Mesothelial cell of epicardium (in vitro differentiated cells): ENCODE data around the gene ZNF791. TPM values are rescaled to one million over a fixed set of nuclear protein-coding genes. Genes with fewer than 3 reads are reported as not detected.

Experiments
- DNase-seq, 2 experiments: peaks; one replicate each; pipeline ENCODE4 v3.0.0; 2021; ENCODE audit warnings: low spot score in 2 of 2; ENCODE audit not compliant: unreplicated experiment in 2 of 2
- H3K27ac Mint-ChIP-seq: 2 replicates; pipeline ENCODE4 v1.8.0; 2021; ENCODE audit warnings: mixed read lengths
- H3K27me3 Mint-ChIP-seq: 2 replicates; pipeline ENCODE4 v1.8.0; 2021; ENCODE audit warnings: low read depth, mixed read lengths
- H3K36me3 Mint-ChIP-seq: 2 replicates; pipeline ENCODE4 v1.8.0; 2021; ENCODE audit warnings: mixed read lengths
- H3K4me1 Mint-ChIP-seq: 2 replicates; pipeline ENCODE4 v1.8.0; 2021; ENCODE audit warnings: mixed read lengths
- H3K4me3 Mint-ChIP-seq: 2 replicates; pipeline ENCODE4 v1.8.0; 2021; ENCODE audit warnings: mild to moderate bottlenecking, moderate library complexity, mixed read lengths
- H3K9me3 Mint-ChIP-seq: 2 replicates; pipeline ENCODE4 v1.8.0; 2021; ENCODE audit warnings: mixed read lengths
- total RNA-seq: library from RNA; stranded (reverse); gene quantifications from 3 replicates; pipeline ENCODE4 v1.2.1, GENCODE V29; 2021
- TF ChIP-seq, protein P1 (sequence below): fragments of 200-600 bp; sonication (generic); IDR thresholded peaks from one replicate; pipeline ENCODE4 v1.5.0; 2021; ENCODE audit warnings: antibody characterized with exemption; ENCODE audit not compliant: unreplicated experiment

The ZNF791 gene
- total RNA-seq, 1 donor from 2014 or later = 27.0 TPM

DNA sequence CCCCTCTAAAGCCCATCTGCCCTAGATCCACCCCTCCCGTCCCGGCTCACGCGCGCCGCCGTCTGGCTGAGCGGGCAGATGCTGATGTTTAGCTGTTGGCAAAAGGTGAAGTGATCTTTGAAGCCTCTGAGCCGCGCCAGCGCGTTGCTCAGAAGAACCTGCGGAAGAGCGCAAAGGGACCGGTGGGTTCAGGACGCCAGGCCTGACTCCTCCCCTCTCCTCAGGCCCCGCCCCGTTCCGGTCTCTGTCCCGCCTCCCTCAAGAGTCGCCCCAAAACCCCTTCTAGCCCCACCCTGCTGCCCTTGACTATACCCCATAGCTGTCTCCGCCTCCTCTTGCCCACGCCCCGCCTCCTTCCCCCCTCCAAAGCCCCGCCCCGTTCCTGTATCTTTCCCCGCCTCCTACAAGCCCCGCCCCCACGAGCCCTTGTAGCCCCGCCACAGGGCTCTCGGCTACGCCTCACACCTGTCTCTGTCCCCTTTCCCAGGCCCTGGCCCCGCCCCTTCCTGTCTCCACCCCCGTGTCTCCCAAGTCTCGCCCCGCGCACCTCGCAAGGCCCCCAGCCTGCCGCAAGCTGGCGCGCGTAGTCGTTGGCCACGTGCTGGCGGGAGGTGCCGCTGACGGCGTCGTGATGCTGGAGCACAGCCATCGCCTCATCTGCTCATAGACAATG, 46.3 kb downstream of the ZNF791 start:
- H3K36me3 Mint-ChIP-seq = peaks cover 32% of the 10 kb centered on the region
- H3K4me1 Mint-ChIP-seq = no peaks in the 10 kb centered on the region
- no peaks in the 10 kb centered on the region for H3K27me3 Mint-ChIP-seq
- peak overlapping the region; percentile 39 for H3K27ac Mint-ChIP-seq
- no peak for DNase-seq
- no peak overlapping the region for H3K4me3 Mint-ChIP-seq
- no peaks in the 10 kb centered on the region for H3K9me3 Mint-ChIP-seq
- TF ChIP-seq, protein P1, sequence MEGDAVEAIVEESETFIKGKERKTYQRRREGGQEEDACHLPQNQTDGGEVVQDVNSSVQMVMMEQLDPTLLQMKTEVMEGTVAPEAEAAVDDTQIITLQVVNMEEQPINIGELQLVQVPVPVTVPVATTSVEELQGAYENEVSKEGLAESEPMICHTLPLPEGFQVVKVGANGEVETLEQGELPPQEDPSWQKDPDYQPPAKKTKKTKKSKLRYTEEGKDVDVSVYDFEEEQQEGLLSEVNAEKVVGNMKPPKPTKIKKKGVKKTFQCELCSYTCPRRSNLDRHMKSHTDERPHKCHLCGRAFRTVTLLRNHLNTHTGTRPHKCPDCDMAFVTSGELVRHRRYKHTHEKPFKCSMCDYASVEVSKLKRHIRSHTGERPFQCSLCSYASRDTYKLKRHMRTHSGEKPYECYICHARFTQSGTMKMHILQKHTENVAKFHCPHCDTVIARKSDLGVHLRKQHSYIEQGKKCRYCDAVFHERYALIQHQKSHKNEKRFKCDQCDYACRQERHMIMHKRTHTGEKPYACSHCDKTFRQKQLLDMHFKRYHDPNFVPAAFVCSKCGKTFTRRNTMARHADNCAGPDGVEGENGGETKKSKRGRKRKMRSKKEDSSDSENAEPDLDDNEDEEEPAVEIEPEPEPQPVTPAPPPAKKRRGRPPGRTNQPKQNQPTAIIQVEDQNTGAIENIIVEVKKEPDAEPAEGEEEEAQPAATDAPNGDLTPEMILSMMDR = no peak

DNA sequence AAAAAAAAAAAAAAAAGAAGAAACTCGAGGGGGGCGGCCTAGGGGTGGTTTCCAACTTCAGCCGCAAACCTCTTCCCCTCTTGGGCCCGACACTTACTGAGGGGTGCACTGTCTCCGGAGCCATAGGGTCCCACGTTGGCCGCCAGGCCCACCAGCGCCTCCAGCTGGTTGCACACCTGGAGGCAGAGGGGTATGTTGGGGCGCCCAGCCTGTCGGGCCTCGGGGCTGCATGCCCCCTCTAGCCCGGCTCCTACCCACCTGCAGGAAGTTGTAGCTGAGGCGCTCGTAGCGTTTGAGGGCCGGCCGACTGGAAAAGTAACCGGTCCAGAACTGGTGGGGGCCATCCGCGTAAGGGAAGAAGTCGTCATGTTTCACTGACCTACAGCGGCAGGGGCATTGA, 47.2 kb downstream of the ZNF791 start:
- DNase-seq = no peak
- no peak overlapping the region for H3K4me3 Mint-ChIP-seq
- no peaks in the 10 kb centered on the region for H3K27me3 Mint-ChIP-seq
- no peak overlapping the region for H3K27ac Mint-ChIP-seq
- H3K4me1 Mint-ChIP-seq = no peaks in the 10 kb centered on the region
- H3K36me3 Mint-ChIP-seq = peaks cover 33% of the 10 kb centered on the region
- TF ChIP-seq, protein P1 = no peak
- no peaks in the 10 kb centered on the region for H3K9me3 Mint-ChIP-seq

DNA sequence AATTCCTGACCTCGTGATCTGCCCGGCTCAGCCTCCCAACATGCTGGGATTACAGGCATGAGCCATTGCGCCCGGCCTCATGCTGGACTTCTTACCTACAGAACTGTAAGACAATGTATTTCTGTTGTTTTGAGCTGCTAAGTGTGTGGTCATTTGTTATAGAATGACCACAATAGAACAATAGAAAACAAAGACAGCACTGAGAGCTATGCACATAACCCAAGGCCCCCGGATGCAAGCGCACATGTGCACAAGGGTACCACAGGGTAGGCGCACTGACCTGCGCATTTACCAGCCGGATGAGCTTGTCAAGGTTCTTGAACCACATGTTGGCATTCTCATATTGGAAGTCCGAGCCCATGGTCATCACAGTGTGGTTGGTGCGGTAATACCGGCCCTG, 50.3 kb downstream of the ZNF791 start:
- TF ChIP-seq, protein P1 = no peak
- Mint-ChIP-seq H3K4me1 (peaks cover 4% of the 10 kb centered on the region), H3K4me3 (no peak overlapping the region), H3K36me3 (peaks cover 24% of the 10 kb centered on the region), H3K27me3 (no peaks in the 10 kb centered on the region), H3K27ac (no peak overlapping the region), H3K9me3 (no peaks in the 10 kb centered on the region)
- DNase-seq = no peak

DNA sequence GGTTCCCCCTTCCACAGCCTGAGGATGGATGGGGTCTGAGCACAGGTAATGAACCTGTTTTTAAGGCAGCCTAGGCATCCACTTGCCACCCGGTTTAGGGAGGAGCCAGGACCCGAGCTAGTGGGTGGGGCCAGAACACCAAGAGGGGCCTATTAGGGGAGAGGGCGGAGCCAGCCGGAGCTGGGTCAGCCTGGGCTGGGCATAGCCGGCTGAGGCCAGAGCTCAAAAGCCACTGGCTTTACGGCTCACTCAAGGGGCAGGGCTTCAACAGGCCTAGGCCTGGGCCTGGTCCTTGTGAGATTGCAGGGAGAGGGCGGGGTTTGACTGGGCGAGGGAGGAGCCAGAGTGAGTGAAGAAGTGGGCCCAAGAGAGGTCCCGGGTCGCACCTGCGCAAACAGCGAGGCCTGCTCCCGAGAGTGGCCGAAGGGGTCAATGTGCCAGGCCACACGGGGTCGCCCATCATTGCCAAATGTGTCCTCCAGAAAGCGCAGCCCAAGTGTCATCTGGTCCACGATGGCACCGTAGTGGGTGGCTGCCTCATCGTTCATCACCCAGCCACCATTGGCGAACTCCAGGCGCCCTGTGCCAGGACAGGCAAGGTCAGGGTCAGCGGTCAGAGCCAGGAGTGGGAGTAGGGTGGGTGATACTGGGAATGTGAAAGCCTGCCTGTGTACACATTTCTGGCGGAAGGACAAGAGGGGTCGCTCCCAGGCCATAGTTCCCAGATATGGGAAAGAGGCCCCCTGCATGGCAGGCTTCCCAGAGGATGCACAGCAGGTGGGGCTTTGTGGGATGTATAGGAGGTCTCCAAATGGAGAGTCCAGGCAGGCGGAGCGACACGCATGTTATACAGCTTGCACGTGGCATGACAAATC, 53.9 kb downstream of the ZNF791 start:
- Mint-ChIP-seq H3K4me3 (peak overlapping the region; percentile 99), H3K36me3 (peaks cover 9% of the 10 kb centered on the region), H3K27me3 (no peaks in the 10 kb centered on the region), H3K9me3 (no peaks in the 10 kb centered on the region), H3K27ac (no peak overlapping the region), H3K4me1 (peaks cover 32% of the 10 kb centered on the region)
- TF ChIP-seq, protein P1 = no peak
- no peak for DNase-seq

DNA sequence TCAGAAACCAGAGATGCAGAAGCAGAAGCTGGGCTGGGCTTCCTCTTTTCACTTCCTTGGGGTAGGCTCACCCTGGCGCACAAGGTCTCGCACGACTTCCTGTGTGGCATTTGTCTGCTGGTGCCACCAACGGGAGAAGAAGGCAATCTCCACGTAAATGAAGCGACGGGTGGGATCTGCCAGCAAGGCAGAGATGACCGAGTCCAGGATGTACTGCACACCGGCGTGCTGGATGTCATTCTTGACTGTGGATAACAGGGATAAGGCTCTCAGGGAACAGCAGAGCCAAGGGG, 54.5 kb downstream of the ZNF791 start:
- H3K27ac Mint-ChIP-seq = no peak overlapping the region
- DNase-seq = no peak
- TF ChIP-seq, protein P1 = no peak
- peak overlapping the region; percentile 99 for H3K4me3 Mint-ChIP-seq
- no peaks in the 10 kb centered on the region for H3K9me3 Mint-ChIP-seq
- peaks cover 6% of the 10 kb centered on the region for H3K36me3 Mint-ChIP-seq
- no peaks in the 10 kb centered on the region for H3K27me3 Mint-ChIP-seq
- peaks cover 37% of the 10 kb centered on the region for H3K4me1 Mint-ChIP-seq
